Measurements from ENCODE around the gene LPP.

- TF ChIP-seq EZH2 (IDR thresholded peaks at IDR 0.05; ENCODE audit: insufficient read depth, low read length) = no peak
- TF ChIP-seq, protein P1, sequence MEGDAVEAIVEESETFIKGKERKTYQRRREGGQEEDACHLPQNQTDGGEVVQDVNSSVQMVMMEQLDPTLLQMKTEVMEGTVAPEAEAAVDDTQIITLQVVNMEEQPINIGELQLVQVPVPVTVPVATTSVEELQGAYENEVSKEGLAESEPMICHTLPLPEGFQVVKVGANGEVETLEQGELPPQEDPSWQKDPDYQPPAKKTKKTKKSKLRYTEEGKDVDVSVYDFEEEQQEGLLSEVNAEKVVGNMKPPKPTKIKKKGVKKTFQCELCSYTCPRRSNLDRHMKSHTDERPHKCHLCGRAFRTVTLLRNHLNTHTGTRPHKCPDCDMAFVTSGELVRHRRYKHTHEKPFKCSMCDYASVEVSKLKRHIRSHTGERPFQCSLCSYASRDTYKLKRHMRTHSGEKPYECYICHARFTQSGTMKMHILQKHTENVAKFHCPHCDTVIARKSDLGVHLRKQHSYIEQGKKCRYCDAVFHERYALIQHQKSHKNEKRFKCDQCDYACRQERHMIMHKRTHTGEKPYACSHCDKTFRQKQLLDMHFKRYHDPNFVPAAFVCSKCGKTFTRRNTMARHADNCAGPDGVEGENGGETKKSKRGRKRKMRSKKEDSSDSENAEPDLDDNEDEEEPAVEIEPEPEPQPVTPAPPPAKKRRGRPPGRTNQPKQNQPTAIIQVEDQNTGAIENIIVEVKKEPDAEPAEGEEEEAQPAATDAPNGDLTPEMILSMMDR (IDR thresholded peaks at IDR 0.05; ENCODE audit: insufficient read depth, low read depth, low read length) = no peak
Observed at GRCh38 chr3:188905547-188905946, 751.6 kb downstream of the LPP start.
